Islet of Langerhans (tissue), 1 donor: ENCODE measurements around the gene C3orf62.
"Not testable (repeated sequence)": the region's sequence is repeated elsewhere in the genome, so short reads cannot be mapped to it uniquely, and the experiment has no call there.

Experiments
- FAIRE-seq: peaks from one replicate; lab custom pipeline; 2011; peaks lifted over from hg19 to GRCh38; lab: Jason Lieb, UNC

Gene C3orf62

DNA sequence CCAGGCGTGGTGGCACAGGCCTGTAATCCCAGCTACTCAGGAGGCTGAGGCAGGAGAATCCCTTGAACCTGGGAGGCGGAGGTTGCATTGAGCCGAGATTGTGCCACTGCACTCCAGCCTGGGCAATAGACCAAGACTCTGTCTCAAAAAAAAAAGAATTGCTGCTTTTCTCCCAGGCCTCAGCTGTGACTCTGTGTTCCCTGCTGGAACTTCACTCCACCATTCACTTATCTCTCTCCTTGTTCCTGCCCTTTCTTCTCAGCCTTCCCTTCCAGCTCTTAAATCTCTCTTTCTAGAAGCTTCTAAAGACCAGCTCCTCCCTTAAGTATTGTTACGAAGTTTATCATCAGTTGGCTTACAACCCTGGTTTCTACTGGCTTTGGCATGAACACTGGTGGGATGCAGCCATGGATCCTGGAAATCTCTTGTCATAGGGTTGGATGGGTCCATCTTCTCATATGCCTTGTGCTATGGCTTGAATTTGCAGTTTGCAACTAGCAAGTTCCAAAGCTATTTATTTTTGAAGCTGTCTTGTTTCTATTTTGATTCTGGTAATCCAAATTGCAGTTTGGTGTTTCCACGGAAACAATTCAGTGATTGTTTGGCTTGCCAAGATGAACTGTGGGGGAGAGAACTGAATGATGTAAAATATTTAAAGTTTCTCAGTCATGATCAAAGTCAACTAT lies 10.5 kb downstream of the C3orf62 start:
- no peak for FAIRE-seq

DNA sequence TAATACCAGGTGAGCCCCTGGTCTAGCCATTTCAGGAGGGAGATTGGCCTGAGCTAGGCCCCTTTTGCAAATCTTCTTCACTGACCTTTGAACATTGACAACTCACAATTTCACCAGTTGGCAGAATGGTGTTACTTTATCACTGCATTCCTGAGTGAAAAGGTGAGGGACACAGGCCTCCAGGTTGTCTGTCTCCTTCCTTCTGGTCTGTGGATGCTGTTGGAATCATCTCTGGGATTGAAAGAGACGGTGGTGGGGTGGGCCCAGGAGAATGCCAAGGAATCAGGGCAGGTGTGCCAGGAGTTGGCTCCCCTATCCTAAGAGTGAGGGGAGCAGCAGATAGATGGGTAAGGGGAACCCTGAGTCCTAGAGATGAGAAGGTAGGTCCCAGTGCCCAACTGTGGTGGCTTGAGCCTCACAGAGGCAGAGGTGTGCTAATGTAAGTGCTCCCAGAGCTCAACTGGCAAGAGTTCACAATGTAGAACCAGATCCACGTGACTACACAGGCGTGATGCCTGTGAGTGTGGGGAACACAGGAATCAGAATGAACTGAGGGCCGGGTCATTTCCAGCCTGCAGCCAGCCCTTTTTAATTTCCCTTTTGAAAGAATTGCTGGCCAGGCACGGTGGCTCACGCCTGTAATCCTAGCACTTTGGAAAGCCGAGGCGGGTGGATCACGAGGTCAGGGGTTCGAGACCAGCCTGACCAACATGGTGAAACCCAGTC lies 11.2 kb downstream of the C3orf62 start:
- no peak for FAIRE-seq

DNA sequence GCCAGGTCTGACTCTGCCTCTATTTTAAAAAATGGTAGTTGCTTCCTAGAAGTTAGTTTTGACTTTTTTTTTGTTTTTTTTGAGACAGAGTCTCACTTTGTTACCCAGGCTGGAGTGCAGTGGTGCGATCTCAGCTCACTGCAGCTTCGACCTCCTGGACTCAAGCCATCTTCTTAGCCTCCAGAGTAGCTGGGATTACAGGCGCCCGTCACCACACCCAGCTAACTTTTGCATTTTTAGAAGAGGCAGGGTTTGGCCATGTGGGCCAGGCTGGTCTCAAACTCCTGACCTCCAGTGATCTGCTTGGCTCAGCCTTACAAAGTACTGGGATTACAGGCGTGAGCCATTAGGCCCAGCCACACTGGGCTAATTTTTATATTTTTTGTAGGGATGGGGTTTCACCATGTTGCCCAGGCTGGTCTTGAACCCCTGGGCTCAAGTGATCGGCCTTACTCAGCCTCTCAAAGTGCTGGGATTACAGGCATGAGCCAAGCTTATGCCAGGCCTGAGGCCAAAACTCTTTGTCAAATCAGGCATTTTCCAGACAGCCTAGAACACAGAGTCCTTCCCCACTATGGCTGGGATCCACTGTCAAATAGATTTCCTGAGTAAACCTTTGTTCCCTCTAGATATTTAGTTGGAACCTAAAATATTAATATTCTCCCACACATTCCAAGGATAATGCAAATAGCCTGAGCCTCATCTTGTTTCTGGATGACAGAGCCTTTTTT lies 13.7 kb downstream of the C3orf62 start:
- FAIRE-seq, result no peak

DNA sequence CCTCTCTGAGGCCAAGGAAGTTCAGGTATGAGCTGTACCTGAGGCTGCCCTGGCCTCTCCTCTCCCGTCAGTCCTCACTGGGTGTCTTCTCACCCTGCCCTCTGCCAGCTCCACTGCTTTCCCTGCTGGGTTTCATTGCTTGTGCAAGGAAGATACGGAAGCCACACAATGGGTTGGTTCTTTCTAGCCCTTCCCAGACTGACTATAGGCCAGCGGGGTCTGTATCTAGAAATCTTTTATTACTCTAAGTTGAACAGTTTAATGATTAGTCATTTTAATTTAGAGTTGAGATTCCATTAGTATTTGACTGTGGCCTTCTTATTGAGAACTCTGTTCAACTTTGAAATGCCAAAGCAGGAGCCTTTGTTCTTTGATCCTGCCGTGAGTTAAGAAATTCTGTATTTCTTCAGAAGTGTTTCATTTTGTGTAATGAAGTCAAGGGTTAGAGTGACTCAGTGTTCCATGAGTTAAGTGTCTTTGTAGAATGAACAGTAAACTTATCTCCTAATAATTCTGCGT lies 16.2 kb downstream of the C3orf62 start:
- no peak for FAIRE-seq

DNA sequence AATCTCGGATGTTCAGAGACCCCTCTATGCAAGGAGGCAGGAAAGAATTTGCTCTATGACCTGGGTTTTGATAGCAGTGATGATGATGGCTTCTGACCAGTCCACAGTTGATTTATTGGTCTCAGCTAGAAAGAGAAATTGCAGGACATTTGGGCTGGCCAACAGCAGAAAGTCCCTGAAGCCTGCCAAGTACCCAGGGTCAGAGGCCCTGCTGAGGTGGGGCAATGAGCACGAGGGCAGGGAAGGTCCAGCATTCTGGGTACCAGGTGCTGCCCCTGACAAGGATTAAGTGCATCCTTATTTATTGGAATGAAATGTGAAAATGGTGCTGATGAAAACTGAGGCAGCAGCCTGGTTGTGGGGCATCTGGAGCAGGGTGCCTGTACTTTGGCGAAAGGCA lies 19.8 kb downstream of the C3orf62 start:
- FAIRE-seq, result no peak

DNA sequence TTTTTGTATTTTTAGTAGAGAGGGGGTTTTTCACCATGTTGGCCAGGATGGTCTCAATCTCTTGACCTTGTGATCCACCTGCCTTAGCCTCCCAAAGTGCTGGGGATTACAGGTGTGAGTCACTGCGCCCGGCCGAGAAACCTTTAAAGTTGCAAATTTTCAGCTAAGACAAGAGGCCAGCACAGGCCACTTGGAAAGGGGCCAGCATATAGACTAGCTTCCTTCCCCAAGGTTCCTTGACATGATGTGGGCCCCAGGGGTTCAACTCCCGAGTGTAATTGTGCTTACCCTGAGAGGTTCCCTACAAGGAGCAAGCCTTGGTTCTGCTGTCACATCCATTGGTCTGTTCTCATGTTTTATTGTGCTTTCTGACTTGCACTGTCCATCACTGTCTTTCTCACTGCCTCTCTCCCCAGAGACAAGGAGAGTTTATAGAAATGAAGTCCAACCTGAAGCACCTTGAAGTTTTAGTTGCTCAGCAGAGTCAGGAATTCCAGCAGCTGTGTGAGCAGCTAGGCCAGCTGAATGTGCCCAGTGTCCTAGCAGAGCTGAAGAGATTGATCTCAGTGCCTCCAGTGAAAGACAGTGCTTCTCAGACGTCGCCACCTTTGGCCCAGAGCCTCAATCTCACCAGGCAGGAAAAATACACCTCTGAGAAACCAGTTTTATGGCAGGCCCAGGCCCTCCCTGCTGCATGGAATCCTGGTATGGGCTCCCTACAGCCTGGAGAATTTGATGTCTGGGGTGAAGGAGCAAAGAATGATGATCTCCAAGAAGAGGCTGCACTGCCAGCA lies 21.1 kb downstream of the C3orf62 start:
- FAIRE-seq, result no peak

DNA sequence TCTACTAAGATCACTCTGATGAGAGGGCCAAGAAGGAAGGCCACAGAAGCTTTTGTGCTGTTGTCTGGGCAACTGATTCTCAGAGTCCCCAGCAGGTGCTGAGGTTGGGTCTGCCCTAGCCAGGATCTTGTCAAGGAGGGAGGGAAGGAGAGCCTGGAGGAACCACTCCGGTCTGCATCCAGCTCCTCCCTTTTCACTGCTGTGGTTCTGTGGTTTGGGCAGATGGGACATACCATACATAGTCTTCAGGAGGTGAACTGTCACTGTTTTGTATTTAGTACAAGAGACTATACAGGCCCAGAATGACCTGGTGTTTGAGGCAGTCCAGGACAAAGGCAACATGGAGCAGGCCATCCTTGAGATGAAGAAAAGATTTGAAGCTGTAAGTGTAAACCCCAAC lies 21.9 kb downstream of the C3orf62 start:
- FAIRE-seq, result no peak

DNA sequence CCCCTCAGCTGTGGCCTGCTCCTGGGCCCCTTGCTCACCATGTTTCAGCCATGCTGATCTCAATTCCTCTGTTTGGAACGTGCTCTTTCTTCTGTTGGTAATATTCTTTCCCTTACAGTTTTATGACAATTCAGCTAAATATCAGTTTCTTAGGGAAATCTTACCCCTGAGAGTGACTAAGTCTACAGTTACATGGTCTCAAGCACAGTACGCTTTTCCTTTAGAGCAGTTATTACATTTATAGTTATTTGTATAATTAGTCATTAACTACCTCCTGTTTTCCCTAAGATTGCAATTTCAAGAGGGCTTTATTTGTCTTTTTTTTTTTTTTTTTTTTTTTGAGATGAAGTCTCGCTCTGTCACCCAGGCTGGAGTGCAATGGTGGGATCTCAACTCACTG lies 23.5 kb downstream of the C3orf62 start:
- FAIRE-seq, result no peak

DNA sequence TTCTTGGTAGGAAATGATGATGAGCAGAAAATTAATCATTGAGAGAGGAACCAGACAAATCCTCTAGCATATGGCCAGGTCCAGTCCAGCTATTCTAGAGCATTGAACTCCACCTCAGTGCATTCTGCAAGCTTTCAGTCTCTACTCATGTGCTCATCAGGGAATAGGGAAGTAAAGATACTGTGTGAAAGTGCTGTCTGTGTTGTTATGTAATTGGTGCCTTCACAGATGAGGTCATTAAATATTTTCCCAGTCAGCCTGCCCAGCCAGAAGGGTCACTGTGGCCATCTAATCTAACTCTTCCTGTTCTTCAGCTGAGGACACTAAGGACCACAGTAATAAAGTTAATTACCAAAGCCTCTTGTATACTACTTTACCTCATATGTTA lies 28.2 kb downstream of the C3orf62 start:
- no peak for FAIRE-seq

DNA sequence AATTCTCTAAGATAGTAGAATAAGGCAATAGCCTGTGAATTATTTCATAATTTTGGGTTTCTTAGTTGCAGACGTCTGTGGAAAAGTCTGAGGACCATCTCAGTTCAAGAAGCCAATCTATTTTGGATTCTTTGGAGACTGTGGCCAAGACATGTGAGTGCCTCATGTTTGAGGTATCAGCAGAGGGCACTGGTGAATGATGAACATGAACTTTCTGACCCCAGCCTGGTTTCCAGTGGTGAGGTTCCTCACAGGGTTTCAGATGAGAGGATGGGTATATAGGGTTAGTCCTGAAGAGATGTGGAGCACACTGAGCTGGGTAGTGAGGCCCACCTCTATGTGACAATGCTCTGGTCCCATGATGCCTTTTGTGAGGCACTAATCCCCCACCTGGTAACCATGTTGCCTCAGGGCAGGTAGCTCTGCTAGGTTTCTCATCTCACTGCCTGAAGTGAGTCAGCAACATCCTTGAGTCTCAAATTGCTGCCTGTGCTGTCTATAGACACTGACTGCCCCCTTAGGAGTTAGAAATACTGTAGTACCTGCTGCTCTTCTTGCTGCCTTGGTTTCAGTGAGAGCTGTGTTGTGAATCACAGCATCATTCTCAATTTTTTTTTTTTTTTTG lies 32.3 kb downstream of the C3orf62 start:
- no peak for FAIRE-seq

DNA sequence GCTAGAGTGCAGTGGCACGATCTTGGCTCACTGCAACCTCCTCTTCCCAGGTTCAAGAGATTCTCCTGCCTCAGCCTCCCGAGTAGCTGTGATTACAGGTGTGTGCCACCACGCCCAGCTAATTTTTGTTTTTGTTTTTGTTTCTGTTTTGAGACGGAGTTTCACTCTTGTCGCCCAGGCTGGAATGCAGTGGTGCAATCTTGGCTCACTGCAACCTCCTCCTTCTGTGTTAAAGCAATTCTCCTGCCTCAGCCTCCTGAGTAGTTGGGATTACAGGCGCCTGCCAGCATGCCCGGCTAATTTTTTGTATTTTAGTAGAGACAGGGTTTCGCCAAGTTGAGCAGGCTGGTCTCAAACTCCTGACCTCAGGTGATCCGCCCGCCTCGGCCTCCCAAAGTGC lies 36.9 kb downstream of the C3orf62 start:
- FAIRE-seq, result not testable (repeated sequence)

DNA sequence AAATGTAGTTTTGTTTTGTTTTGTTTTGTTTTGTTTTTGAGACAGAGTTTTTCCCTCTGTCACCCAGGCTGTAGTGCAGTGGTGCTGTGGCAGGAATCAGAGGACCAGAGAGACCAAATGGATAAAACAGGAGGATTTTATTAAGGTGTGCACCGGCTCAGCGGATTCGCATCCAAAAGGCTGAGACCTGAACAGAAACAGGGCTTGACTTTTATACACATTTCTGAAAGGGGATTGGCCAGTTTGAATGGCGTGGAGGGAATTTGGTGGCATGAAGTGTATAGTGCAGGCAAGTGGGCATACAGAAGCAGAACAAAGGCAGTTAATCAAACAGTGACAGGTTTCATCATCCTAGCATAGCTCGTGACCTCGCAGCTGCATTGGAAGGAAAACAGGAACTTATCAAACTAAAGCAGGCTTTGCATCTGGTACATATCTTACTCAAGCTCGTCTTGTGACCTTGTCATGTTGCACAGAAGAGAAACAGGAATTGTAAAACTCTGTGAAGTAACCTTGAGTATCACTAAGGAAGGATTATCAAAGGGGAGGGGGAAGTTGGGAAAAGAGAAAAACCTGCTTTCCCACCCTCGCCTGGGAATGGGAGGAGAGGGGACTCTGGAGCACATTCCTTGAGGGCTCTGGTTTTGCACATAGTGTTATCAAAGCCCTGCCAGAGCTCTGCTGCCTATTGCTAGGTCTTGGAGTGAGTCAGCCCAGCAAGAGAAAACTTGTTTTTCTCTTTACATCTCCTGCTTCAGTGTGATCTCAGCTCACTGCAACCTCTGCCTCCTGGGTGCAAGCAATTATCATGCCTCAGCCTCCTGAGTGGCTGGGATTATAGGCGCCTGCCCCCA lies 38.5 kb downstream of the C3orf62 start:
- FAIRE-seq, result no peak

DNA sequence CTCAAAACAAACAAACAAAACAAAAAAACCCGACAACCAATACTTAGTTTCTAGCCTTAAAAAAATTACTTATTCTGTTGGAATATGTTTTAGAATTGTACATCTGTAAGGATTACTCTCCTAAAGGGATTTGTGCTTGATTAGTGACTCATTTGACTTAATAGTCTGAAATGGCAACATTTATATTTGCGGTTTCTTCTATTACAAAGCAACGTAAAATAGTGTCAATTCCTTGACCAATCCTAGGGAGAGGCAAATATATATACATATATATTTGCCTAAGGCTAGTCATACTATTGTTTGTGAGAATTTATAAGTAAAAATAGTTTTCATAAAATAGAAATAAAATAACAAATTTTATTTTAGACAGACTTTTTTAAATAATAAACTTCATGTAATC lies 39.7 kb downstream of the C3orf62 start:
- FAIRE-seq, result no peak

DNA sequence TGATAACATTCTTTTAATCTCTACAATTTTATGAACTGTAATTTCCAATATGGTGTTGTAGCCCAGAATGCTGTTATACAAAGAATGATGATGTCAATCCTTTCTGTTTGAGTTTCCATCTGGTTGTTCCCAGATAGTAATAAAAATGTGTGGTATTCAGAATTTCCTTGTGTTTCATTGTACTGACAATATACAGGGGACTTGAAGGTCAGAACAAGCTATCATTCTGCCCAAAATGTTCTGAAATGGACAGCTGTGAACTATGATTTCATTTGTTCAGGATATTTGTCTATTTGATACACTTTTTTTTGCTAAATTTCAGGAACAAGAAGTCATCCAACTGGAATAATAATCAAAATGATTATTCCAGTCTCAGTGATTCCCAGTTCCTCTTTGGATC lies 40.8 kb downstream of the C3orf62 start:
- no peak for FAIRE-seq

DNA sequence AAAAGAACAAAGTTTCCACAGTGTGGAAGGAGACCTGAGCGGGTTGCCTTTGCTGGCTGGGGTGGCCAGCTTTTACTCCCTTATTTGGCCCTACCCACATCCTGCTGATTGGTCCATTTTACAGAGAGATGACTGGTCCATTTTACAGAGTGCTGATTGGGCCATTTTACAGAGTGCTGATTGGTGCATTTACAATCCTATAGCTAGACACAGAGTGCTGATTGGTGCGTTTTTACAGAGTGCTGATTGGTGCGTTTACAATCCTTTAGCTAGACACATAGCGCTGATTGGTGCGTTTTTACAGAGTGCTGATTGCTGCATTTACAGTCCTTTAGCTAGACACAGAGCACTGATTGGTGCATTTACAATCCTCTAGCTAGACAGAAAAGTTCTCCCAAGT lies 48.2 kb downstream of the C3orf62 start:
- FAIRE-seq, result not testable (repeated sequence)

DNA sequence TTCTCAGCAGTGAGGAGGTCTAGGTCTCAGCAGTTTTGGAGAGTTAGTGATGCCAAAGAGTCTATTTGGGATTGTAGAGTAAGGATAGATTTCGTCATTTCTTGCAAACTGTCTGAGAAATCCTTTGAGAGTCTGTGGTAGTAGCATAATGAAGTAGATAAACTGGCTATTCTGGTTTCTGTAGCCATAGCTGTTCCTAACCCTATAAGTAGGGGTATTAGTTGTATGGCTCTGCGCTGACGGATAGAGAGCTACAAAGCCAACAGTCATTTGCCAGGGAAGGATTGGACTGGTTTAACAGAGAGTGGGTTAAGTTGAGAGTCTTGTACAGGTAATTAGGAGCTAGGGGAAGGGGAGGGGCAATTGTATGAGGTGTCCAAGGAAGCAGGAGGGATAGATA lies 55.0 kb downstream of the C3orf62 start:
- FAIRE-seq, result no peak

DNA sequence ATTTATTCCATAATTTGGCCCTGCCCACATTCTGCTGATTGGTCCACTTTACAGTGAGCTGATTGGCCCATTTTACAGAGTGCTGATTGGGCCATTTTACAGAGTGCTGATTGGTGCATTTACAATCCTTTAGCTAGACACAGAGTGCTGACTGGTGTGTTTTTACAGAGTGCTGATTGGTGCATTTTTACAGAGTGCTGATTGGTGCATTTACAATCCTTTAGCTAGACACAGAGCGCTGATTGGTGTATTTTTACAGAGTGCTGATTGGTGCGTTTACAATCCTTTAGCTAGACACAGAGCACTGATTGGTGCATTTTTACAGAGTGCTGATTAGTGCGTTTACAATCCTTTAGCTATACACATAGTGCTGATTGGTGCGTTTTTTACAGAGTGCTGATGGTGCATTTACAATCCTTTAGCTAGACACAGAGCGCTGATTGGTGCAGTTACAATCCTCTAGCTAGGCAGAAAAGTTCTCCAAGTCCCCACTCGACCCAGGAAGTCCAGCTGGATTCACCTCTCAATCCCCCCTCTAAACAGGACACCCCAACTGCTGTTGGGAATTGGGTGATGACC lies 56.0 kb downstream of the C3orf62 start:
- FAIRE-seq, result not testable (repeated sequence)

DNA sequence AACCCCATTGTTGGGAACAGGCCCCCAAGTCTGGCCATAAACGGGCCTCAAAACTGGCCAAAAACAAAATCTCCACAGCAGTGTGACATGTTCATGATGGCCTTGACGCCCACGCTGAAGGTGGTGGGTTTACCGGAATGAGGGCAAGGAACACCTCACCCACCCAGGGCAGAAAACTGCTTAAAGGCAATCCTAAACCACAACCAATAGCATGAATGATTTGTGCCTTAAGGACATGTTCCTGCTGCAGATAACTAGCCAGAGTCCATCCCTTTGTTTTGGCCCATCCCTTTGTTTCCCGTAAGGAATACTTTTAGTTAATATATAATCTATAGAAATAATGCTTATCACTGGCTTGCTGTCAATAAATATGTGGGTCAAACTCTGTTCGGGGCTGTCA lies 57.9 kb downstream of the C3orf62 start:
- no peak for FAIRE-seq
